ENCODE data around the gene KRT76.
"Not testable (repeated sequence)": the region's sequence is repeated elsewhere in the genome, so short reads cannot be mapped to it uniquely, and the experiment has no call there.

Gene KRT76

GRCh38 chr12:52756281-52756960 lies 20.7 kb downstream of the KRT76 start:
- DNase-seq = no peak

- no peak for DNase-seq
These were observed 21.6 kb downstream of the KRT76 start for GRCh38 chr12:52755533-52755932.

GRCh38 chr12:52754135-52754534 lies 23.0 kb downstream of the KRT76 start:
- DNase-seq = no peak

- no peak for DNase-seq
These were observed 23.9 kb downstream of the KRT76 start for GRCh38 chr12:52753283-52753682.

- DNase-seq = no peak
These were observed 24.6 kb downstream of the KRT76 start for GRCh38 chr12:52752516-52752915.

GRCh38 chr12:52751795-52752194 lies 25.4 kb downstream of the KRT76 start:
- no peak for DNase-seq

- DNase-seq = not testable (repeated sequence)
These were observed 26.6 kb downstream of the KRT76 start for GRCh38 chr12:52750532-52750931.

- no peak for DNase-seq
These were observed 27.3 kb downstream of the KRT76 start for GRCh38 chr12:52749827-52750226.

- no peak for DNase-seq
These were observed 28.6 kb downstream of the KRT76 start for GRCh38 chr12:52748578-52748977.

GRCh38 chr12:52745554-52745953 lies 31.6 kb downstream of the KRT76 start:
- no peak for DNase-seq

GRCh38 chr12:52744493-52745156 lies 32.5 kb downstream of the KRT76 start:
- no peak for DNase-seq

- DNase-seq = no peak
These were observed 34.2 kb downstream of the KRT76 start for GRCh38 chr12:52742822-52743457.

- DNase-seq = no peak
These were observed 35.0 kb downstream of the KRT76 start for GRCh38 chr12:52742196-52742580.

- DNase-seq = peak; percentile 75
These were observed 35.6 kb downstream of the KRT76 start for GRCh38 chr12:52741375-52742195.

GRCh38 chr12:52740584-52740983 lies 36.6 kb downstream of the KRT76 start:
- no peak for DNase-seq

- no peak for DNase-seq
These were observed 37.2 kb downstream of the KRT76 start for GRCh38 chr12:52739963-52740362.

- DNase-seq = no peak
These were observed 41.1 kb downstream of the KRT76 start for GRCh38 chr12:52735816-52736632.

- no peak for DNase-seq
These were observed 42.0 kb downstream of the KRT76 start for GRCh38 chr12:52735106-52735505.

- no peak for DNase-seq
These were observed 46.4 kb downstream of the KRT76 start for GRCh38 chr12:52730793-52731192.

- DNase-seq = no peak
These were observed 46.8 kb downstream of the KRT76 start for GRCh38 chr12:52730383-52730782.

- no peak for DNase-seq
These were observed 48.0 kb downstream of the KRT76 start for GRCh38 chr12:52729147-52729546.

GRCh38 chr12:52728374-52728773 lies 48.8 kb downstream of the KRT76 start:
- DNase-seq = no peak

All from femur (tissue), 1 donor.